GM21717 (cell line): ENCODE results near the gene IQCH.

Source experiments
- ATAC-seq: cut with Tn5 transposase; IDR thresholded peaks from one replicate; pipeline ENCODE4 v1.9.1; 2021; ENCODE audit warnings: mild to moderate bottlenecking, moderate library complexity; ENCODE audit not compliant: unreplicated experiment

The IQCH gene

DNA sequence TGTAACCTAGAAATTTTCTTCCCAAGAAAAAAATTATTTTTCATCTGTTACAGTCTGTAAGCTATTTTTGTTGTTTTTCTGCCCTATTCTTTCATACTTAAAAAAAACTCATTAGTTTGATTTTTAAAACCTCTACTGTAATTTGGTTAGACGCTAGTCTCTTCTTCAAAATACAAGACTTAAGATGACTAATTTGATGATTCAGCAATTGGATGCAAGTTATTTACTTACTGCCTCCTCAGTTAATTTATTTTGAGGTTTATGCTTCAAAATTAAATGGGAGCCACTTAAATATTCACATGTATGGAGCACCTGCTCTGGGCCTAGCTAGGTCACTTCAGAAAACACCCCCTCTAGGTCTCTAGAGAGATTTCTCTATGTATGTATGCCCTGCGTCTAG lies 132.4 kb downstream of the IQCH start:
- ATAC-seq, result no peak

DNA sequence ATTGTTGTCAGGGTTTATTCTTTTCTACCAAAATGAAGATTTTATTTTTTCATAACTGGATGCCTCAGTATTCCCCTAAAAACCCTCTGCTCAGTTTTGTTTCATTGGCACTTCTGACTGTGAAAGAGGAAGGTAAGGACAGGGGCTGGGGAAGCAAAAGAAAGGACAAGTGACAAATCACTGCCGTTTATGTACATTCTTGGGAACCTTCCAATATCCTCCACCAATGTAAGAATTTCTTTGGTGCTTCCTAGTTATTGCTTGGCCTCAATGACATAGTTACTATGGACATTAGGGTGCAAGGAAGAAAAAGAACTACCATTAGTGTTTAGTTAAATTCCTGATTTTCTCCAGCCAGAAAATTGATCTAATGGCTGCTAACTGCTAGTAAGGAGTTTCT lies 135.4 kb downstream of the IQCH start:
- ATAC-seq, result no peak

DNA sequence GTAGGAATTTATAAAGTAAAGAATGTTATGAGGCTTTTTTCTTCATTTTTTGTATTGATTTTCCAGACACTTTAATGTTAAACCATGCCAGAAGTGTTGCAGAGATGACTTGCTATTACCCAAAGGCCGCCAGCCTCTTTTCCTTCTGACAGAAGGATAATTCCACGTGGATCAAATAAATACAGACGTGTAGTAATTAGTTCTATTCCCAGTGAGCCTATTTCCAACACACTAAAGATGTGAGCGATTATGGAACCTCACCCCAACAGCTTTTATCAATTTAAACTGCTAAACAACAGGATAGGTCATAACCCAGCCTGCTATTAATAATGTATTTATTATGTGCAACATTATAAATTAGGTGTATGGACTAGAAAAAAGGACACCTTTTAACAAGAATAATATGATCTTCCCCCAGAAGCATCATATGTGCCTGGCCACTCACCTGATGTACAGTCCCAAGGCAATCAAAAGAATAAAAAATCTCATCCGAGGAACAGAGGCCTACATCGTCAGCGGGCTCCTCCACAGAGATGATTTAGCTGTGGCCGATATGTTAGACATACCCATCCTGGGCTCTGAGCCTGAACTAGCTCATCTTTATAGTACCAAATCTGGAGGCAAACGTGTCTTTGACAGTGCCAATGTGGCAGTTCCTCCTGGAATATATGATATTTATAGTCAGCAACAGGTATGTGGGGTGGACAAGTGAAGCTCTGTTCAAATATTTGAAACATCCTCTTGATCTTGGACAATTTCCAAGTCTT lies 140.5 kb downstream of the IQCH start:
- no peak for ATAC-seq

- ATAC-seq, result no peak
These were observed 141.5 kb downstream of the IQCH start for GRCh38 chr15:67396114-67396513.

DNA sequence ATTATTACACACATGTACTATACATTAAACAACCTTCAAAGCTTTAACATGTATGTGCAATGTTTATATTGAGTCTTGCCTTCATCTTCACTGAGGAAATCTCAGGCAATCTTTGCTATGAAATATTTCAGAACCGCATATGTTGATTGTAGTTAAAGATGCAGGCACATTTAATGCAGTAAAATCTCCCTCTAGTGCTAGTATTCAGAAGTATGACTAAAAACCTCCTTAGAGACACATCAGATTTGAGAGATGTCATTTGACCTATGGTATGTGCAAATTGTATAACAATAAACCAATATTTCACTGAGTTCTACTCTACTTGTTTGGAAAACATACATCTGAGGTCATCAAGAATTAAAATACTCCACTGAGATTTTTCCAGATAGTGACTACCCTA lies 142.6 kb downstream of the IQCH start:
- no peak for ATAC-seq

DNA sequence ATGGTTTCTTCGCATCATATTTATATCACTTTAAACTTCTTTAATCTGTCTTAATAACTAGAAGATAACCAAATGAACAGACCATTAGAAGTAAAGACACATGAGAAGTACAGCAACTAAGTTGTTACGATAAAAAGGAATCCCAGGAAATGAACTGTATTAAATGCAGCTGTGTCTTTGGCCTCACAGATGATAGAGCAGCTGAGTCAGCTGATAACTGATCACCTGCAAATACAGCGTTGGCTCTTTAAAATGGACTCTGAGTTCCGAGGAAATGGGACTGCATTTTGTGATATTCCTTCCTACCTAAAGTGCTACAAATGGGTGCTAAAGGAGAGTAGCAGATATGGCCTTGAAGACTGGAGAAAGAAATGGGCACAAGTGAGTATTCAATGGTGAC lies 145.3 kb downstream of the IQCH start:
- no peak for ATAC-seq

- no peak for ATAC-seq
These were observed 146.3 kb downstream of the IQCH start for GRCh38 chr15:67400890-67401289.

DNA sequence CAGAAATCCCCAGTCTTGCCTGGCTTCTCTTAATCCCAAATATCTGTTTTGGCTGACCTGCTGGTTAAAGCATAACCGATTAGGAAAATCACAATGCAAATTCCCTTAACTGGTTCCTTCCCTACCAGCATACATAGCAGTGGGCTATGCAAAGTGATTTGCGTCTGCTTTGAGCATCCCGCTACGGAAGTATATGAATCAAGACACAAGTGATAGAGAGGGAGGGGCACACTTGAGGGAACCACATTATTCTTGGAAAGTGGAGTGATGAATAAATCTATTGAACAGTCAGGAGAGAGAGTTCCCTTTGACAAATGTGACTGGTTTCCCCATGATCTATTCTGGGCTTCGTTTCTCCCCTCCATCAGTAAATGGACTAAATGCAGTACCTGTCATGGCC lies 146.8 kb downstream of the IQCH start:
- ATAC-seq, result no peak

DNA sequence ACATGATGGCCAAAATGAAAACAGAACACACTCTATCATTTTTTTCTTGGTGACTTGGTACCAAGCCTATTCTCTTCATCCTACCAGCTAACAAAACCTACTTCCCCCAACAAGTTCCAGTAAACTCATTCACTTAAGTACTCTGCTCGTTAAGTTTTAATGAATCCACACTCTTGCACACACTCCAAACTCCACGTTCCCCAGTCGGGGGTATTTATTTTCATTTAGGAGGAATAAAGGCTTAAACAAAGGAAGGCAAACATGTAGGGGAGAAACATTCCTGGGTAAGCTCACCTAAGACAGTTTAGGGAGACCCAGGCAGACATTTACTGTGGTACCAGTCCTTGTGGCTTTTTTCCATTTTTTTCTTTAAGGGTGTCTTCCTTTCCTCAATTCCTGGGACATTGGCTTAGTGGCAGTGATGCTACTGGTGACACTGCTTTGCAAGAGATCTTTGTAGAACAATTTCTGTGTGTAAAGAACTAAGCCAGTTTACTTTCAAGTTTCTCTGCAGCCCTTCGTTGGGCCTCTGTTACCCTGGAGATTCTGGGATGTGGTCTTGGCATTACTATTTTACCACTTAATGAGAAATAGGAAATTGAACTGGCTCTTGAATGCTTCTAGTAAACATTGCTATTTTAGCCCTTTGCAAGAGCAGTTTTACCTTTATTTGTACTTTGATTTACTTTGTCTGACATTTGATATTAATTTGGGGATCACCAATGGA lies 149.0 kb downstream of the IQCH start:
- no peak for ATAC-seq

DNA sequence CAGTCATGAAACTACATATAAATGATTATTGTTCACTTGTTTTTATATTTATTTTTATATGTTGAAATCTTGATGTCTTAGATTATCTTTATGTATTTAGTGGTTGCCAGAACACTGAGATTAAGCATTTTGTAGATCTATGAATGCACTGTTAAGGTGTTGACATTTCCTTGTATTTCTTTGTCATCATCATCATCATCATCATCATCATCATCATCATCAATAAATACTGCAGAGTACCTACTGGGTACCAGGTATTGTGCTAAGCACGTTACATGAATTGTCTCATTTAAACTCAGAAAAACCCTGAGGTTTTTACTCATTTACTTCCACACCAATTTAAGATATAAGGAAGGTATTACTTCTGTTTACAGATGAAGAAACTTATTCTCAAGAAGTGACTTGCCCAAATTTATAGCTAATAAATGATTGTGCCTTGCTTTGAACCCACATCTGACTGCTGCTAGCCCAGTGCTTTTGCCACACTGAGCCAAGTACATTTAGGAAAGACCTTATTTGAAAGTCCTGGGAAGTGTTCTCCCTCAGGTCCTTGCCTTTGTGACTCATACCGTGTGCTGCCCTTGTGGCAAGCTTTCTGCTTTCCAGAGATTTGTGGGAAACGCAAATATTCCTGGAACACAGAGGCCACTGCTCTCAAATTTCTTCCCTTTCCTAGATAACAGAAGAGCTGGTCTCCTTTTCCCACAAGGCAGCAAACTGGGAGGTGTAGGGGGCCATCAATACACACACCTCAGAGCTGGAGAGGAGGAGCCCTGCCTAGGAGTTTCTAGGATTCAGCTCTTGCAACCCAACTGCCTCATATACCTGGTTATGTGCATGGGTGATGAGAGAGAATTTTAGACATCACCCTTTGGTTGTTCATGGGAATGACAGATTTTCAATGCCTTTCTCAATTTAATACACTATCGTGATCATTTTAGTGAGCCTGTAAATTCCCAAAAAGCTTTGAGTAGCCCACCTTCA lies 150.9 kb downstream of the IQCH start:
- ATAC-seq, result no peak

GRCh38 chr15:67406257-67406861 lies 151.8 kb downstream of the IQCH start:
- no peak for ATAC-seq

GRCh38 chr15:67407786-67408185 lies 153.2 kb downstream of the IQCH start:
- no peak for ATAC-seq

GRCh38 chr15:67409175-67409574 lies 154.6 kb downstream of the IQCH start:
- no peak for ATAC-seq

- no peak for ATAC-seq
These were observed 156.9 kb downstream of the IQCH start for GRCh38 chr15:67411486-67411885.

GRCh38 chr15:67413770-67414390 lies 159.3 kb downstream of the IQCH start:
- ATAC-seq, result no peak

DNA sequence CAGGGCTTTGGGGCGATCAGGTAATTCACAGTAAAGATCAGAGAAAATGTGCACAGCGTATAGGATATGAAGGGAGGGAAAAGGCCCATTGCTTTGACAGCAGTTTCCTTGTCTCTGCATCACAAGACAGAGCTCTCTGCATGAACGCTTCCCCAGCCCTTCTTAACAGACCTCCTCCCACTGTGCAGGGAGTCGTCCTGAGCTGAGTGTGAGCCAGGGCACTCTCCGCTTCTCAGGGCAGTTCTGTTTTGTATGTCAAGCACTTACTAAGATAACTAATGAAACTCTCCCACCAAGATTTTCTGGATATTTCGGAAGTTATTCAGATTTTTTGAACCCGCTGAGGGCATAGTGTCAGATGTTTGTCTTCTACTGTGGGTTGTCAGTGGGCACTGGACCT lies 160.6 kb downstream of the IQCH start:
- ATAC-seq, result no peak

DNA sequence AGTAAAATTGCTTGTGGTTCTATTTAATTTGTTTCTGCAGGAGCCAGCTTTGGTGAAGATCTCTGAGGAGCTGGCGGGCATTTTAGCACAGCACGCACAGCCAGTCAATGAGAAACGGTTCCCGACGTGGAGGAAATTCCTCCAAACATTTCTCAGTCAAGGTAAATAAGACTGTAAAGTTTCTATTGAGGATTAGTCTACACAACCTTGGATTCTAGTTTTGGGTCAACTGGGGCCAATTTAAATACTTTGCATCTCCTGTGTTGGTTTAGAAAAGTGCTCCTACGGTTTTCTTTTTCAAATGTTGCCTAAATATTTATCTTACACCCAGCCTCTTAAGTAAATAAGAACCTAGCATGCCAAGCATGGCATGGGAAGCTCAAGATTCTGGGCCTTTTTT lies 162.3 kb downstream of the IQCH start:
- ATAC-seq, result no peak

- ATAC-seq, result no peak
These were observed 165.1 kb downstream of the IQCH start for GRCh38 chr15:67419705-67420104.

DNA sequence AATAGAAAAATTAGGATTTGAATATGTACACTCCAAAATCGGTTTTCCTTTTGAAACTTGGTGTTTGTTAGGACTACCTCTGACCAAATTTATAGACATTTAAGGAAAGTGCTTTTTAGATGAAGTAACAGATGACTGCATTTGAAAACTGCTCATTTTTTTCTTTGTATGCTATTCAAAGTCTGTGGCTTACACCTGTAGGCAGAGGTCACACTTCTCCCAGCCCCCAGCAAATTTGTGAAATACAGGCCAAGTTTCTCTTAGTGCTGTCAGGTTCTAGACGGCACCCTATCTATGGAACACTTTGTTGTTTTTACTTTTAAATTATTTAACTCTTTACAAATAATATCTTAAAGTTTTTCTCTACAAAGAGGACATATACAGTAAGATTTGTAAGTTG lies 165.6 kb downstream of the IQCH start:
- ATAC-seq, result no peak

DNA sequence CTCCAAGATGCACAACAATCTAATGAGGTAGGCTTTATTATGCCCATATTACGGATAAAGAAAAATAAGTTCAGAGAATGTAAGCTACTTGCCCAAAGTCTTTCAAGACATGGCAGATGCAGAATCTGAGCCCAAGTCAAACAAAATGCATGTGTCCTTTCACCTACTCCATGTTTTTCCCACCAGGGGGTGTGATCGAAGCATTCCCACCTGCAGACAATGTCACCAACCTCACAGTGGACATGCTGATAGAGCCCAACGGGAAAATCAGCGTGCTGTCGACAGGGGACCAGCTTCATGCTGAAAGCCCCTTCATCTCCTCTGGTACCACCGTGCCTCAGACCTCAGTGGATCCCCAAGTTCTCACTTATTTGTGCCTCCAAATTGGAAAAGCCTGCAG lies 166.5 kb downstream of the IQCH start:
- no peak for ATAC-seq

- no peak for ATAC-seq
These were observed 167.7 kb downstream of the IQCH start for GRCh38 chr15:67422296-67422695.
